Esophagus (tissue), 2 donors: ENCODE results near the gene KRTAP4-11. TPM values are rescaled to one million over a fixed set of nuclear protein-coding genes. Genes with fewer than 3 reads are reported as not detected.
"Not testable (repeated sequence)": the region's sequence is repeated elsewhere in the genome, so short reads cannot be mapped to it uniquely, and the experiment has no call there.

Source experiments
- H3K27ac ChIP-seq, 2 donors: one replicate each; pipeline ENCODE4 v1.5.1; 2013; ENCODE audit warnings: low read depth in 2 of 2, mild to moderate bottlenecking in 2 of 2, inconsistent platforms in 1 of 2, low read length in 1 of 2, moderate library complexity in 1 of 2
- H3K27me3 ChIP-seq, 2 donors: one replicate each; pipeline ENCODE4 v1.6.1; 2013; ENCODE audit warnings: low read length in 2 of 2, control low read depth in 1 of 2, mild to moderate bottlenecking in 1 of 2; ENCODE audit not compliant: insufficient read depth in 2 of 2, control insufficient read depth in 1 of 2
- H3K36me3 ChIP-seq, 2 donors: one replicate each; pipeline ENCODE4 v1.6.1; 2013; ENCODE audit warnings: low read length in 1 of 2; ENCODE audit not compliant: control insufficient read depth in 2 of 2, insufficient read depth in 2 of 2
- H3K4me1 ChIP-seq, 2 donors: one replicate each; pipeline ENCODE4 v1.6.1; 2013; ENCODE audit warnings: low read length in 1 of 2; ENCODE audit not compliant: control insufficient read depth in 2 of 2, insufficient read depth in 2 of 2
- H3K4me3 ChIP-seq, 2 donors: one replicate each; pipeline ENCODE4 v1.5.1; 2013; ENCODE audit warnings: low read length in 2 of 2, mild to moderate bottlenecking in 2 of 2, low read depth in 1 of 2, moderate library complexity in 1 of 2
- H3K9me3 ChIP-seq, 2 donors: one replicate each; pipeline ENCODE4 v1.6.1; 2013; ENCODE audit warnings: mild to moderate bottlenecking in 2 of 2, low read depth in 1 of 2, low read length in 1 of 2, moderate library complexity in 1 of 2; ENCODE audit not compliant: control insufficient read depth in 2 of 2, insufficient read depth in 1 of 2
- WGBS, 2 donors: extraction: QIAGEN DNeasy Blood & Tissue Kit; methylation state at CpG; one replicate each; pipeline ENCODE4 v1.1.7; 2013; 5-methylcytosine and 5-hydroxymethylcytosine counted together
- polyA plus RNA-seq, 2 donors: library from polyadenylated mRNA; stranded (reverse); fragments of 200-250 nt; gene quantifications; one replicate each; pipeline ENCODE4 v1.2.3, GENCODE V29; 2013
- donor health status: healthy with polysubstance abuse.
- donor health status: Bipolar disorder and iron deficiency.

The KRTAP4-11 gene
- not detected for polyA plus RNA-seq

DNA sequence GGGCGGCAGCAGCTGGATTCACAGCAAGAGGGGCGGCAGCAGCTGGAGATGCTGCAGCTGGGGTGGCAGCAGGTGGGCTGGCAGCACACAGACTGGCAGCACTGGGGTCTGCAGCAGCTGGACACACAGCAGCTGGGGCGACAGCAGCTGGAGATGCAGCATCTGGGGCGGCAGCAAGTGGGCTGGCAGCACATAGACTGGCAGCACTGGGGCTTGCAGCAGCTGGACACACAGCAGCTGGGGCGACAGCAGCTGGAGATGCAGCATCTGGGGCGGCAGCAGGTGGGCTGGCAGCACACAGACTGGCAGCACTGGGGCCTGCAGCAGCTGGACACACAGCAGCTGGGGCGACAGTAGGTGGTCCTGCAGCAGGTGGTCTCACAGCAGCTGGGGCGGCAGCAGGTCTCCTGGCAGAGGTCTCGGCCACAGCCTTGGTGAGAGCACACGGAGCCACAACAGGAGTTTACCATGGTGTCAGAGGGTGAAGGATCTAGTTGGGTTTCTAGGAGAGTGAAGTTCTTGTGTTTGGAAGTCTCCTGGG is at the start of gene KRTAP4-11:
Gene KRTAP4-11 (minus strand): TSS at position 528 of the 541 bp plus-strand sequence. CDS start 58 bp downstream, at position 470.
- not testable (repeated sequence) for H3K4me3 ChIP-seq, H3K36me3 ChIP-seq, H3K27ac ChIP-seq, H3K27me3 ChIP-seq, H3K4me1 ChIP-seq, H3K9me3 ChIP-seq
- WGBS, 2 donors, result 77 to 84% methylated on average over 9 to 10 of the region's 10 CpGs

DNA sequence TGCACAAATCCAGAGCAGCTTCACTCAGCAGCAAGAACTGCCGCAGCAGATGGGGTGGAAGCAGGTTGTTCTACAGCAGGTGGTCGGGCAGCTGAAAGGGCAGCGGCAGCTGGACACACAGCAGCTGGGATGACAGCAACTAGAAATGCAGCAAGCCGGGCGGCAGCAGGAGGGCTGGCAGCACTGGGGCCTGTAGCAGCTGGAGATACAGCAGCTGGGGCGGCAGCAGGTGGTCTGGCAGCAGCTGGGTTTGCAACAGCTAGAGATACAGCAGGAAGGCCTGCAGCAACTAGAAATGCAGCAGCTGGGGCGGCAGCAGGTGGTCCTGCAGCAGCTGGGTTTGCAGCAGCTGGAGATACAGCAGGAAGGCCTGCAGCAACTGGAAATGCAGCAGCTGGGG is 49.4 kb upstream of the KRTAP4-11 start:
- Histone ChIP-seq H3K36me3 (no peaks in the 10 kb centered on the region), H3K27ac (no peak overlapping the region), H3K4me3 (no peak overlapping the region), H3K4me1 (no peaks in the 10 kb centered on the region), H3K9me3 (no peaks in the 10 kb centered on the region), H3K27me3 (no peaks in the 10 kb centered on the region)
- 79 to 85% methylated on average over 7 of the region's 7 CpGs for WGBS, 2 donors

DNA sequence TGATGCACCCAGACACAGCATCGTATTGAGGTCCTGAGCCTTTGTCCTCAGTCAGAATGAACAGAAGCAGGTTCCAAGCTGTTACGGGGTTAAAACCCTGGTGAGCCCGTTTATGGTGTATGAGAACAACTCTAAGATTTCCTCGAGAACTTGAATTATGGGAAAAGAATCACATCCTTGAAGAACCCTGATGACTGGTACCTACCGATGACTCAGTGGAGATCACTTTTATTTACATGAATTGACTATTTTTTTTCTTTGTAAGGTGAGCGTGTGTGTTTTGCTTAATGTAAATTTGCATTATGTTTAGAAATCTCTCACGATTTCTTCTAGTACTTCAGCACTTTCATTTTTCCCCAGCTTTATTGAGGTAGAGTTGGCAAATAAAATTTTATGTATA is 45.7 kb upstream of the KRTAP4-11 start:
- H3K4me3 ChIP-seq, result no peak overlapping the region
- H3K27ac ChIP-seq, result no peak overlapping the region
- H3K36me3 ChIP-seq, result no peaks in the 10 kb centered on the region
- no peaks in the 10 kb centered on the region for H3K4me1 ChIP-seq
- 71 to 76% methylated on average over 7 of the region's 7 CpGs for WGBS, 2 donors
- no peaks in the 10 kb centered on the region for H3K27me3 ChIP-seq
- no peaks in the 10 kb centered on the region for H3K9me3 ChIP-seq

DNA sequence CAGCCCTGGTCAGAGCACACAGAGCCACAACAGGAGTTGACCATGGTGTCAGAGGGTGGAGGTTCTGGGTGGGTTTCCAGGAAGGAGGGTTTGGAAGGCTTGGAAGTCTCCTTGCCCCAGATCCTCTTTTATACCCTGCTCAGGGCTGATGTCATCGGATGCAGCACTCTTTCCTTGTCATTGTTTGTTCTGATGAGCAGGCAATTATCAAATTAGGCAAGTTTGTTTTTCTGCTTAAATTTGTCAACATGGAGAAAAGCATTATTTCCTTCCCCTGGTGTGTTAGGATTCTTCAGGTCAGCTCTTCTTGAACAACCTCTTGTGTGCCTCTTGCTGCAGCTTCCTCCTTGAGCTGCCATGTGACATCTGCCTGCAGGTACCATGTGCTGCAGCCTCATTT is 42.5 kb upstream of the KRTAP4-11 start, which contains the start of gene KRTAP4-4:
Gene KRTAP4-4 (minus strand): TSS at position 101 of the 400 bp plus-strand sequence. CDS start 57 bp downstream, at position 44.
- Histone ChIP-seq H3K4me1 (no peaks in the 10 kb centered on the region), H3K4me3 (no peak within 1 kb of the TSS), H3K36me3 (no peaks in the 10 kb centered on the region), H3K27me3 (no peaks in the 10 kb centered on the region), H3K27ac (no peak within 1 kb of the TSS), H3K9me3 (no peaks in the 10 kb centered on the region)
- WGBS, 2 donors, result 94 to 98% methylated on average over 1 of the region's 1 CpG

DNA sequence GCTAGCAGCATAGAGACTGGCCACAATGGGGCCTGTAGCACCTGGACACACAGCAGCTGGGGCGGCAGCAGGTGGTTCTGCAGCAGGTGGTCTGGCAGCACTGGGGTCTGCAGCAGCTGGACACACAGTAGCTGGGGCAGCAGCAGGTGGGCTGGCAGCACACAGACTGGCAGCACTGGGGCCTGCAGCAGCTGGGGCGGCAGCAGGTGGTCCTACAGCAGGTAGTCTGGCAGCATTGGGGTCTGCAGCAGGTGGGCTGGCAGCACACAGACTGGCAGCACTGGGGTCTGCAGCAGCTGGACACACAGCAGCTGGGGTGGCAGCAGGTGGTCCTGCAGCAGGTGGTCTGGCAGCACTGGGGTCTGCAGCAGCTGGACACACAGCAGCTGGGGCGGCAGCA is 42.0 kb upstream of the KRTAP4-11 start:
- H3K4me3 ChIP-seq, H3K36me3 ChIP-seq, H3K27me3 ChIP-seq, H3K9me3 ChIP-seq, H3K27ac ChIP-seq, H3K4me1 ChIP-seq: not testable (repeated sequence)
- WGBS, 2 donors, result 84 to 95% methylated on average over 3 of the region's 3 CpGs

DNA sequence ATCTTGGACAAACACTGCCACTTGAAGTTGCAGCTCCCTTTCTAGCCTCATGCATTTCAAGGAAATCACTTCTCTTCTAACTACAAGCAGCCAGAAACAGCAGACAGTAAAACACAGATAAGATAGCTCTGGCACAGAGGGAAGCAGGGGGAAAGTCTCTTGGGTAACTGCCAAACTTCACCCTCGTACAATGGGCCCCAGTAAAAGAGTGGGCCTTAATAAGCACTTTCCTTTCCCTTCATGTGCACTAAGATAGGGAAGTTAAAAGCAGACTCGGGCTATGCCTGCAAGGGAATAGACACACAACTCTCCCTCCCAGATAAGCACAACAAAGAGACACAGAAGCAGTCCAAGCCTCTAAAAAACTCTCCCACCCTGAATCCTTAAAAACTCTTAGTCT is 35.7 kb upstream of the KRTAP4-11 start:
- Histone ChIP-seq H3K4me3 (no peak overlapping the region), H3K4me1 (no peaks in the 10 kb centered on the region), H3K27me3 (peaks cover 0 to 3% of the 10 kb centered on the region in 2 donors), H3K9me3 (no peaks in the 10 kb centered on the region), H3K36me3 (no peaks in the 10 kb centered on the region), H3K27ac (no peak overlapping the region)
- 42 to 47% methylated on average over 2 of the region's 2 CpGs for WGBS, 2 donors

DNA sequence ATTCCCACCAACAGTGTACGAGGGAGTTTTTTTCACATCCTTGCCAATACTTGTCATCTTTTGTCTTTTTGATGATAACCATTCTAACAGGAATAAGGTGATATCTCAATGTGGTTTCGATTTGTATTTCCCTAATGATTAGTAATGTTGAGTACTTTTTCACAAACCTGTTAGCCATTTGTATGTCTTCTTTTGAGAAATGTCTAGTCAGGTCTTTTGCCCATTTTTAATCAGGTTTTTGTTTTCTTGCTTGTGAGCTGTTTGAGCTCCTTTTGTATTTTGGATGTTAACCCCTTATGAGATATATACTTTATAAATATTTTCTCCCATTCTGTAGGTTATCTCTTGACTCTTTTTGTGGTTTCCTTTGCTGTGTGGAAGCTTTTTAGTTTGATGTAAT is 33.4 kb upstream of the KRTAP4-11 start:
- Histone ChIP-seq H3K27ac (no peak overlapping the region), H3K27me3 (peaks cover 0 to 3% of the 10 kb centered on the region in 2 donors), H3K36me3 (no peaks in the 10 kb centered on the region), H3K4me1 (no peaks in the 10 kb centered on the region), H3K4me3 (no peak overlapping the region), H3K9me3 (no peaks in the 10 kb centered on the region)
- WGBS, 2 donors, result 78 to 85% methylated on average over 2 of the region's 2 CpGs

DNA sequence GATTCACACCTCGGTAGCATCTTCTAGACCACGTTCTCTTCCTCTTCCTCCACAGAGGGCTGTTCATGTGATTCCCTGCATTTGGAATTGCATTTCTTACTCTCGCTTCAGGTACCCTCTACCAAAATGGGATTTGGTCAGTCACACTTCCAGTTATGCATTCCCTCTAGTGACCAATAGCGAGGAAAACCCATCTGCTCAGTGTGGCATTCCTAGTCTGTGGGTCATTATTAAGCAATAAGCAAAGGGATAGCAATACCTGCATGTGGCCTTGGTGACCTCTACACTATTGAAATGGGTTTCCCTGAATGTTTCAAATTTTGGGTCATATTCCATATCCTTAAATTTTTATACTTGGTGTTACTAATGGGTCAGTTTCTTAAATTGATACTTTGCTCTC is 31.9 kb upstream of the KRTAP4-11 start:
- 82 to 88% methylated on average over 4 of the region's 4 CpGs for WGBS, 2 donors
- H3K36me3 ChIP-seq, result no peaks in the 10 kb centered on the region
- H3K9me3 ChIP-seq, result no peaks in the 10 kb centered on the region
- no peak overlapping the region for H3K27ac ChIP-seq
- H3K4me1 ChIP-seq, result no peaks in the 10 kb centered on the region
- H3K4me3 ChIP-seq, result no peak overlapping the region
- H3K27me3 ChIP-seq, result peaks cover 0 to 3% of the 10 kb centered on the region in 2 donors

DNA sequence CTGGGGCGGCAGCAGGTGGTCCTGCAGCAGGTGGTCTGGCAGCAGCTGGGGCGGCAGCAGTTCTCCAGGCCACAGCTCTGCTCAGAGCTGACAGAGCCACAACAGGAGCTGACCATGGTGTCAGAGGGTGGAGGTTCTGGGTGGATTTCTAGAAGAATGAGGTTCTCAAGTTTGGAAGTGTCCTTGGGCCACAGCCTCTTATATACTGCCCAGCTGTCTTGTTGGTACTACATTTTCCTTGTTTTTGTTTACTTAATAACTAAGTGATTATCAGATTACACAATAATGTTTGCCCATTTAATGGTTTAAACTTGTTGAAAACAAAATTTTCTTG is 31.4 kb upstream of the KRTAP4-11 start, which contains the start of gene KRTAP4-5:
Gene KRTAP4-5 (minus strand): TSS at position 174 of the 334 bp plus-strand sequence. CDS start 58 bp downstream, at position 116.
- no peak within 1 kb of the TSS for H3K4me3 ChIP-seq
- H3K27ac ChIP-seq, result no peak within 1 kb of the TSS
- H3K4me1 ChIP-seq, result no peaks in the 10 kb centered on the region
- WGBS, 2 donors, result 52 to 64% methylated on average over 2 of the region's 2 CpGs
- H3K27me3 ChIP-seq, result peaks cover 0 to 3% of the 10 kb centered on the region in 2 donors
- no peaks in the 10 kb centered on the region for H3K9me3 ChIP-seq
- H3K36me3 ChIP-seq, result no peaks in the 10 kb centered on the region

DNA sequence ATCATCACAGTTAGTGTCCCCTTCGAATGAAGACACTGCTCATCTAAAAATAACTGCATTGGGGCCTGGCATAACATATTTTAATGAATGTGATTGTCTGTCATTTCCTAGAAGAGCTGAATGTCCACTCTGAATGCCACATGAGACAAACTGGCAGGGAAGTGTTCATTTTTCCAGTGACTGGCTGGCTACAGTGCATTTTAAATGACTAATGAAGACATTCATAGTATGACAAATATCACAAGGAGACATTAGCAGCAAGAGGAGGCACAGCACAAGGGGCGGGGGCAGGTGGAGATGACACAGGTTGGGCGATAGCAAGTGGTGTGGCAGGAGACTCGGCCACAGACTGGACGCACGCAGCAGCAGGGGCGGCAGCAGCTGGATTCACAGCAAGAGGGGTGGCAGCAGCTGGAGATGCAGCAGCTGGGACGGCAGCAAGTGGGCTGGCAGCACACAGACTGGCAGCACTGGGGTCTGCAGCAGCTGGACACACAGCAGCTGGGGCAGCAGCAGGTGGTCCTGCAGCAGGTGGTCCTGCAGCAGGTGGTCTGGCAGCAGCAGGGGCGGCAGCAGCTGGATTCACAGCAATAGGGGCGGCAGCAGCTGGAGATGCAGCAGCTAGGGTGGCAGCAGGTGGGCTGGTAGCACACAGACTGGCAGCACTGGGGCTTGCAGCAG is 30.9 kb upstream of the KRTAP4-11 start:
- not testable (repeated sequence) for H3K4me1 ChIP-seq, H3K36me3 ChIP-seq, H3K27me3 ChIP-seq, H3K9me3 ChIP-seq, H3K4me3 ChIP-seq, H3K27ac ChIP-seq
- 77 to 87% methylated on average over 10 of the region's 10 CpGs for WGBS, 2 donors
